Neutrophil (primary cell): ENCODE measurements around the gene FER1L5.

Experiments used
- H3K27ac ChIP-seq: fragments of 200-600 bp; sonication (generic); 2 replicates; pipeline ENCODE4 v1.5.1; 2016; ENCODE audit warnings: mild to moderate bottlenecking, moderate library complexity
- H3K27me3 ChIP-seq: fragments of 200-600 bp; sonication (generic); 2 replicates; pipeline ENCODE4 v1.6.0; 2016; ENCODE audit warnings: mild to moderate bottlenecking
- H3K36me3 ChIP-seq: fragments of 200-600 bp; sonication (generic); 2 replicates; pipeline ENCODE4 v1.5.1; 2017
- H3K4me1 ChIP-seq, 2 experiments: fragments of 200-600 bp in 1 of 2; sonication (generic) in 1 of 2; 1 replicate in 1 of 2; 2 replicates in 1 of 2; pipeline versions ENCODE4 v1.5.1 to v1.6.1; 2013 to 2016; ENCODE audit warnings: low read depth in 1 of 2, low read length in 1 of 2, mild to moderate bottlenecking in 1 of 2, moderate library complexity in 1 of 2; ENCODE audit not compliant: control insufficient read depth in 1 of 2, insufficient read depth in 1 of 2
- H3K4me3 ChIP-seq, 2 experiments: fragments of 200-600 bp in 1 of 2; sonication (generic) in 1 of 2; 1 replicate in 1 of 2; 2 replicates in 1 of 2; pipeline ENCODE4 v1.5.1; 2013 to 2016; ENCODE audit warnings: low read depth in 1 of 2, low read length in 1 of 2, mild to moderate bottlenecking in 1 of 2, moderate library complexity in 1 of 2
- H3K9me3 ChIP-seq: fragments of 200-600 bp; sonication (generic); 2 replicates; pipeline ENCODE4 v1.5.1; 2016
- CTCF ChIP-seq: fragments of 200-600 bp; sonication (generic); IDR thresholded peaks from 2 replicates; pipeline ENCODE4 v1.5.1; 2016; ENCODE audit warnings: antibody characterized with exemption

Gene FER1L5

GRCh38 chr2:96734880-96735583, 92.5 kb downstream of the FER1L5 start:
- Histone ChIP-seq H3K27ac (no peak overlapping the region), H3K4me3 (no peak overlapping the region), H3K4me1 (peaks cover 17 to 19% of the 10 kb centered on the region in 2 experiments), H3K36me3 (peaks cover 44% of the 10 kb centered on the region), H3K9me3 (no peaks in the 10 kb centered on the region), H3K27me3 (no peaks in the 10 kb centered on the region)
- TF ChIP-seq CTCF, result no peak

- Histone ChIP-seq H3K27ac (no peak overlapping the region), H3K4me1 (peaks cover 23 to 24% of the 10 kb centered on the region in 2 experiments), H3K36me3 (peaks cover 23% of the 10 kb centered on the region), H3K9me3 (no peaks in the 10 kb centered on the region), H3K27me3 (no peaks in the 10 kb centered on the region), H3K4me3 (no peak overlapping the region)
- no peak for TF ChIP-seq CTCF
Observed at GRCh38 chr2:96737251-96737650, 94.7 kb downstream of the FER1L5 start.

GRCh38 chr2:96737831-96738230, 95.3 kb downstream of the FER1L5 start:
- Histone ChIP-seq H3K4me1 (peaks cover 23 to 24% of the 10 kb centered on the region in 2 experiments), H3K4me3 (no peak overlapping the region), H3K27ac (peak overlapping the region; percentile 29), H3K27me3 (no peaks in the 10 kb centered on the region), H3K9me3 (no peaks in the 10 kb centered on the region), H3K36me3 (peaks cover 19% of the 10 kb centered on the region)
- no peak for TF ChIP-seq CTCF

GRCh38 chr2:96739076-96739632, 96.6 kb downstream of the FER1L5 start:
- no peak for TF ChIP-seq CTCF
- no peaks in the 10 kb centered on the region for H3K9me3 ChIP-seq

GRCh38 chr2:96739633-96740428, 97.3 kb downstream of the FER1L5 start, which contains the start of gene LMAN2L:
Gene LMAN2L, minus strand, starts transcription at chr2:96740064. Its CDS starts 24 bp downstream, at chr2:96740040.
- H3K36me3 ChIP-seq, result no peaks in the 10 kb centered on the region
- peak; percentile 45 for TF ChIP-seq CTCF
- peak within 1 kb of the TSS; percentile 66 to 96 for H3K4me3 ChIP-seq
- H3K27me3 ChIP-seq, result no peaks in the 10 kb centered on the region
- no peaks in the 10 kb centered on the region for H3K9me3 ChIP-seq
- H3K27ac ChIP-seq, result peak within 1 kb of the TSS; percentile 62
- peaks cover 23 to 24% of the 10 kb centered on the region in 2 experiments for H3K4me1 ChIP-seq

More at GRCh38 chr2:96739076-96739632, 96.6 kb downstream of the FER1L5 start:
- peaks cover 6% of the 10 kb centered on the region for H3K36me3 ChIP-seq
- peaks cover 23 to 24% of the 10 kb centered on the region in 2 experiments for H3K4me1 ChIP-seq
- peak overlapping the region; percentile 66 to 96 for H3K4me3 ChIP-seq
- no peaks in the 10 kb centered on the region for H3K27me3 ChIP-seq
- H3K27ac ChIP-seq, result peak overlapping the region; percentile 62
